Germinal center (tissue), 1 donor: ENCODE data around the gene CFAP46.
"Not testable (repeated sequence)": the region's sequence is repeated elsewhere in the genome, so short reads cannot be mapped to it uniquely, and the experiment has no call there.

Source experiments
- DNase-seq: peaks from one replicate; pipeline ENCODE4 v3.0.0; 2012; ENCODE audit warnings: mixed read lengths, low spot score

Gene CFAP46

DNA sequence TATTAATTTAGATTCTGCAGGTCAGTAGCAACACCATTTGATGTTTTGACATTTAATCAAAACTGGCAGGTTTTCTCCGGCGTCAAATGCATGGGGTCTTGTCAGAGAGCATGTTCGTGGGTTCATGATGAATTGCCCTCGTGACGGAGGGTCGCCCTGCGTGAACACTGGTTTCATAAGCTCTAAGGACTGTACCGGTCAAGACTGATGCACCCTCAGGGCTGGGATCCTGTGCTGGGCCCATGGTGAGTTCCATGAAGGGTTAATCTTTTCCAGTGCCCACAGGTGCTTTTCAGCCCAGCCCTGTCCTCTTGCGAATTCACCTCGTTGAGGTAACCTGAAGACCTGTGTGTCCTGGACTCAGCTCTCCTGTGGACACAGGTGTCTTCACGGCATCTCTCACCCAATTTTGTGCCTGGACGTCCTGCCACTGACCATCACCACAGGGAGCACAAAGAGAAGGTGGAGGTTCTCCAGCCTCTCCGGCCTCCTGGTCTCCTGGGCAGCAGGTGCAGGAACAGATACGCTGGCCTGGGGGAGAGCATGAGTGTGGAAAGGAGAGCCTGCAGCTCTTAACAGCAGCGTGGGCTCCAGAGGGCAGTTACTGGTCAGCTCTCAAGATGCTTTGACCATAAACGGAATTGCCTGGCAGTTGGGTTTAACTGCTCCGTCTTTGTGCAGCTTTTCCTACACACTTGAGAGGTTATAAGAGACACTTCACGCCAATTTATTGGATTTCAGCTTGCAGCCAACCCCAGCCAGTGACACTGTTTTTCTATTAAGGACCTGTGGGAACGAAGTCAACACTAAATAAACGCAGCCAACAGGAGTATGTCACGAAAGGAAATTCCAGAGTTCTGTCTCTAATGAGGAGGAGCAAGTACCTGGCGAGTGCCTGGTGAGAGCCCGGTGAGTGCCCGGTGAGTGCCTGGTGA lies 37.4 kb upstream of the CFAP46 start:
- no peak for DNase-seq

DNA sequence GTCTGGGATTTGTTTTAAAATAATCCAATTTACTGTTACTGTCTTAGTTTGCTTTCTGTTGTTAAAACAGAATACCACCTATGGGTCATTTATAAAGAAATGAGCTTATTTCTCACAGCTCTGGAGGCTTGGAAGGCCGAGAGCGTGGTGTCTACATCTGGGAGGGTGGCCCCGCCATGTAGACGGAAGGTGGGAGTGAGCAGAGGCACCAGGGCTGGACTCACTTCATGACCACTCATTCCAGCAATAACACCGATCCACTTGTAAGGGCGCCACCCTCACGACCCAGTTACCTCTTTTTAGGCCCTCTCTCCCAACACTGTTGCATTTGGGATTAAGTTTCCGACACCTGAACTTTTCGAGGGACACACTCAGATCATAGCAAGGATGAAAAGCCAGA lies 36.2 kb upstream of the CFAP46 start:
- DNase-seq: no peak

DNA sequence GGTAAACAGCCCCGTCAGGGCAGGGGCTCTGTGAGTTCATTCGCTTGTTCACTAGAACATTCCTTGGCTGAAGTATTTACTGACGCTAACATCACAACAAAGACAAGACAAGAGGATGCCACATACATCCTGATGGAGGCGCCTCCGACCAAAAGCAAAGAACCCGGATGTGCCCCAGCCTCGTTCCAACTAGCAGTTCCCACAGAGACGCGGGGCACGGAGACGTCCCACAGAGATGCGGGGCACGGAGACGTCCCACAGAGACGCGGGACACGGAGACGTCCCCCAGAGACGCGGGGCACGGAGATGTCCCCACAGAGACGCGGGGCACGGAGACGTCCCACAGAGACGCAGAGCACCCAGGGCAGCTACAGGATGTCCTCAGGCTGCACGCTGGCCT lies 35.4 kb upstream of the CFAP46 start:
- DNase-seq: no peak

DNA sequence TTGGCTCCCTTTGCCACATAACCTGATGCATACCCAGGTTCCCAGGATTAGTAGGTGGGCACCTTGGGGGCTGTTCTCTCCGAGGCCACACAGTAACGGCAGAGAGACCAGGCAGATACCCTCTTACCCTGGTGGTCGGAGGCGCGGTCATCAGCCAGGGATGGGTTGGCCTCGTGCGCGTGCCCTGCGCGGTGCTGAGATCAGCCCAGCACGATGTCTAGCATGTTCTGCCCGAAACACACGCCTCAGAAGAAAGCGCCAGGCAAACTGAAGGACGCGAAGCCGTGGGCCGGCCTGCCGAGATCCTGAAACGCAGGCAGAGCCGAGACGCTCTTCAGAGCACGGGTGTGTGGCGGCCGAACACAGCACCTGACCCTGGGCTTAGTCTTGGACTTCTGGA lies 34.7 kb upstream of the CFAP46 start:
- DNase-seq: no peak

DNA sequence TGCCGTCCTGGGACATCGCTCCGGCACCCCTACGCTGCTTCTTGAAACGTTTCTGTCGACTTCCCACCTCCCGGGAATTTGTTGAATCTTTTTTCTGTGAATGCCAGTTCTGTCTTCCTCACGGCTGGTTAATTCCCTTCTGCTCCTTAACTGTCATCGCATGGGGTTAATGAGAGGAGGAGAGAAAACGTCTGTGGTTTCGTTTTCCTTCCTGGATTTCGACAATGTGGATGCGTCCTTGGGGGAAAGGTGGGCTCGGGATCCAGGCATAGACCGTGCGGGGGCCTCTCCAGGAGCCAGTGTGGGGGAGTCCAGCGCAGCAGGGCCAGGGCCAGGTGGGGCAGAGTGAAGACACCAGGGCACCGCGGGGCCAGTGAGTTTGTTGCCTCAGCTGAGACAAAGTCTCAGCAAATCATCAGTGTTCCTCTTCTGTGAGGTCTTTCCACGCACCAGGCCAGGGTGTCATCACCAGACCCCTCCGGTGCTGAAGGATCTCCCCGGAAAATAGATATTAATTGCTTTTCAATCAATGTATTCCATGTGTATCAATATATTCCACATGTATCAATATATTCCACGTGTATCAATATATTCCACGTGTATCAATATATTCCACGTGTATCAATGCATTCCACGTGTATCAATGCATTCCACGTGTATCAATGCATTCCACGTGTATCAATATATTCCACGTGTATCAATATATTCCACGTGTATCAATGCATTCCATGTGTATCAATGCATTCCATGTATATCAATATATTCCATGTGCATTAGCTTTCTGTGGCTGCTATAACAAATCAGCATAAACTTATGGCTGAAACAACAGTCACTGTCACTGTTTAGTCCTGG lies 33.7 kb upstream of the CFAP46 start:
- DNase-seq: no peak

DNA sequence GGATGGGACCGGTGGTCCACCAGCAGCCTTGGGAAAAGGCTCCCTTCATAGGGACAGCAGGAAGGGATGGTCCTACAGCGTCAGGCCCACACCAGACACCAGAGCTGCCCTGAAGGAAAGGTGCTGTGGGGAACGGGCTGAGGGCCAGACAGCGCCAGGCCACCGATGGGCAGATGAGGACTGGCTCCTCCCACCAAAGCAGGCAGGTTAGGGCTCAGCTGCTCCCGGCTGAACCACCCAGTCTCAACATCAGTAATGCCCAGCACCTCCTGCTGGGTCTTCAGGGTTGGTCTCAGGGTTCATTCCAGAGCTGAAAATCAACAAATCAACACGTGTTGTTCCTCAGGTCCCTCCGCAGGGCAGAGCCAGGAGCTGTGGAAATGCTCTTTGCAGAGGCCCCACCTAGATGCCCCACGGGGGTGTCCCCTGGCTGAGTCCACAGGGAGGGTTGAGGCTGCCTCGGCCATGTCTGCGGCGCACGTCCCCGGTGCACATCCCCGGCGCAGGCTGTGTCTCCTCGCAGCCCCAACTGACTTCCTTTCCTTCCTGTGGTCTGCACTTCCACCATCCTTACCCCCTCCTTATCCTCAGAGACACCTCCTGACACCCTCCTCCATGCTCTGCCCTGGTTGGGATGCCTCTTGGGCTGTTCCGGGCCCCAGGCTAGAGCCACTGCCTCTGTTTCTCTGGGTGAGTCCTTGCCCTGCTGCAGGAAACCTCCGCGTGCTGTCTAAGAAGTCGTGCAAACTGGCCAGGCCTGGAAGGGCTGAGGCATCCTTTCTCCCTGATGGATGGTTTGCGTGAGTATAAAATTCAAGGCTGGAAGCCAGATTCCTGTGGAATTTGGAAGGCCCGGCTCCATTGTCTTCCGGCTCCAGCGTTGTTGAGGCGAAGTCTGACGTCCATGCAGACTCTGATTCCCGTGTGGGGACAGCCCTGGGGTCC lies 32.8 kb upstream of the CFAP46 start:
- DNase-seq: no peak

DNA sequence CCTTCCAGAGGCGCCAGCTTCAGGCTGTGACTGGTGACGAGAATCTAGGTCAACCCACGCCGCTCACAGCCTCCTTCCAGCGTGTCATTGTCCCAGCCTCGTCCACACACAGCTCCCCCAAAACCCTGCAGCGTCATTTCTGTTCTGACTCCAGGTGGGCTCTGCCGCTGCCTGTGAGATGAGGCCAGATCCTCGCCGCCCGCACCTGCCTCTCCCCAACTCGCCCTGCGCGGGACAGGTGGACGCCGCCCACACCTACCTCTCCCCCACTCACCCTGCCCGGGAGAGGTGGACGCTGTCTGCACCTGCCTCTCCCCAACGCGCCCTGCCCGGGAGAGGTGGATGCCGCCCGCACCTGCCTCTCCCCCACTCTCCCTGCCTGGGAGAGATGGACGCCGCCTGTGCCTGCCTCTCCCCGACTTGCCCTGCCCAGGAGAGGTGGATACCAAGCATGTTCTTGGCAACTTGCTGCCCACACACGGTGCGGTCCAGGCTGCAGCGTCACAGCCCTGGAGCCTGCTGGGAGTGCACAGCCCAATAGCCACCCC lies 32.0 kb upstream of the CFAP46 start:
- DNase-seq: no peak

DNA sequence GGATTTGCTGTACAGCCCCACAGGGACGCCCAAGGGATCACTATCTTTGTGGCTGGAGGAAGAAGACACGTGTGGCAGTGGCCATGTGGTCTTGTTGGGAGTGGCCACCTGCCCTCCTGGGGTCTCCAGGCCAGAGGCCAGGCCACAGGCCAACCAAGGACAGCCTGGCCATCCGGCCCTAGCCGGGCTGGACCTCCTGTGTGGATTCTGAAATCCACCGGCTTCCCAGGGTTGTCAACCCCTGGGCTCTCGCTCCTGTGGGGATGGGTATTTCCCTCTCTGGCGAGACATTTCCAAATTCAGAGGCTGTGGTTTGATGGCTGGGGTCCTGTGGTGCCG lies 31.5 kb upstream of the CFAP46 start:
- no peak for DNase-seq

DNA sequence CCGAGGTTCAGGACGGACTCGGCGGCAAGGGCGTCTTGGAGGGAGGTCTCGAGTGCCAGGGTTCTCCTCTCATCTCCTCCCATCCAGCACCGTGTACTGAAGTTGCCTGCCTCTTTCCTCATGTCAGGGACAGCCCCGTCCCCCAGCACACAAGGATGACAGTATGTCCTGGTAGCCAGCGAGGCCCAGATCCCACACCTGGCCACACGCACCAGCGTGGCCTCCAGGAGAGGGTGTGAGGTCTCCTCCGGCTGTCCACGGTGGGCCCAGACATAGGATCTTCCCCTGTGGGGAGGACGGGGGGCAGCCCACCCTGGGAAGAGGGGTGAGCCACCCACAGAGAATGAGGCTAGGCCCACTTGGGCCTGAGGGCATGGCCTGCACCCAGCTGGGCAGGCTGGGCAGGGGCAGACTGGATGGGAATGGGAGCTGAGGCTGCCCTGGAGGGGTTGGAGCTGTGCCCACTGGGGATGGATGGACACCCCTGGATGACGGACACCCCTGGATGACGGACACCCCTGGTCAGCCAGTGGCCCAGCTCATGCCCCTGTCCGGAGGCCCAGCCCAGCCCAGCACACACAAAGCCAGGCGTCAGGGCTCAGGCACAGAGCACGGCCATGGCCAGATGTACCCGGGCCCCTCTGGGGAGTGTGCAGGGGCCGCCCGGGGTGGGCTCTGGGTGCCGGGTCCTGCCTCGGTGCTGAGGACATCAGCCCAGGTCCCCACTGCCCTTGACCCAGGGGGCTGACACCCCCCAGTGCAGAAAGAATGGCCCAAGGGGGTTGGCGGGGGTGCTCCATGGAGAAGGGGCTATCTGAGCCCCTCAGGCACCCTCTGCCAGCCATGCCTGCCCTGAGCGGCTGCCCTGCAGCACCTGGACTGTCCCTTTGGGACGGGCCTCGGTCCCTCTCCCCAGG lies 30.9 kb upstream of the CFAP46 start:
- no peak for DNase-seq

DNA sequence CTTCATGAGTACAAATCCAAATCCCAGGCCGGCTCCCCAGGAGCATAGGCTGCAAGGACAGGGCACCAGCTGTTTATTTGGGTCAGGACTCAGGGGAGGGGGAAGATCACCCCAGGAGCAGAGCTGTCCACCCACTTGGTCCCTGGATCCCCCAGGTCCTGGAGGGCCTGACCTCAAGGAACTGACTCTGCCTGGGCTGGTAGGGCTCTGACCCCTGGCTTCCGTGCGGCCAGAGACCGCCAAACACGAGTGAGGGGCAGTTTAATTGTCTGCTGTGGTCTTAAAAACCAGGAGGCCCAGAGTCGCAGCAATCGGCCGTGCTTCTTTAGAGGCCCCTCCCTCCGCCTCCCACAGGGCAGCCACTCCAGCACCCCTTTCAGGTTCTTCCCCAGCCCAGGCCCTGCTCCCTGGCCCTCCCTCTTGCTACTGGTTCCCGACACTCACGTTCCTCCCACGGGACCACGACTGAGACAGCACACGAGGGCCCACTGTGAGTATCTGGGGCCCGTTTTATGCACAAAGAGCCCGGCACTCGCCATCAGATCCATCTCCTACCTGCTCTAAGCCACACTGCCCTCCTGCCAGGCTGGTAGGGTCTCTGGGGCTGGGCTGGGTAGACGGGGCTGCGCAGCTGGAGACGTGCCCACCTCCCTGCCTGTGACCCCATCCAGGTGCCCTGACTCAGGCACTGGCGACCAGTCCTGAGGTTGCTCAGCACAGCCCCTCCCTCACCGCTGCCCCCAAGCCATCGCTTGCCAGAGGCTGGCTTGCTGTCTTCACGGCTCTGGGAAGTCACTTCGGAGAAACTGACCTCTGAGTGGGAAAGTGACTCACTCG lies 30.0 kb upstream of the CFAP46 start:
- DNase-seq: no peak

DNA sequence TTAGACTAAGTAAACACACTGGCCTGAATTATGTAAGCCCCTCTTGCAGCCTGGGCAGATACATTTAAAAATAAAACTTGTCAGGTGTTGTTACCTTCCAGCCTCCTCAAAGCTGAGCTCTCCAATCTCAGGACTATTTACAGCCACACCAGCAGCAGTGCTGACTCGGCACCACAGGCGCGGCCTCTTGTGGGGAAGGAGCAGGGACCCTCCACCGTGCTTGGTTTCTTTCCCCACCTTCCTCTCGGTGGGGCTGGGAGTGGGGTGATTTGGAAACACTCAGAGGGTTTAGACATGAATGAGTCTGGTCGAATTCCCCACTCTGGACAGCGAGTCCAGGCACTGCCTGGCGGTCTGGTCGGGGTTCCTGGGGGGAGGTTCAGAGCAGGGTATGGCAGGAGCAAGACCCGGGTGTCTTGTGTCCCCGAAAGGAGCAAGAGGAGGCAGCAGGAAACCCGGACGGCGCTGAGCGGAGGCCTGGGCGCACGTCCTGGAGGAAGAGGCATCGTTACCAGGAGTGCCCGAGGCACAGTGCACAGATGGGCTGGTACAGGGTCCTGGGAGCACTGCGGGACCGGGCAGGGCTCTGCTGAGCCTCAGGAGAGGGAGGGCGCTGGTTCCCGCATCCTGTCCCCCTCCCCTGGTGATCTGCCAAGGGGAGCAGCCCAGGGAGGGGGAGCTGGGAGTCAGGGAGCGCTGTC lies 29.2 kb upstream of the CFAP46 start:
- no peak for DNase-seq

DNA sequence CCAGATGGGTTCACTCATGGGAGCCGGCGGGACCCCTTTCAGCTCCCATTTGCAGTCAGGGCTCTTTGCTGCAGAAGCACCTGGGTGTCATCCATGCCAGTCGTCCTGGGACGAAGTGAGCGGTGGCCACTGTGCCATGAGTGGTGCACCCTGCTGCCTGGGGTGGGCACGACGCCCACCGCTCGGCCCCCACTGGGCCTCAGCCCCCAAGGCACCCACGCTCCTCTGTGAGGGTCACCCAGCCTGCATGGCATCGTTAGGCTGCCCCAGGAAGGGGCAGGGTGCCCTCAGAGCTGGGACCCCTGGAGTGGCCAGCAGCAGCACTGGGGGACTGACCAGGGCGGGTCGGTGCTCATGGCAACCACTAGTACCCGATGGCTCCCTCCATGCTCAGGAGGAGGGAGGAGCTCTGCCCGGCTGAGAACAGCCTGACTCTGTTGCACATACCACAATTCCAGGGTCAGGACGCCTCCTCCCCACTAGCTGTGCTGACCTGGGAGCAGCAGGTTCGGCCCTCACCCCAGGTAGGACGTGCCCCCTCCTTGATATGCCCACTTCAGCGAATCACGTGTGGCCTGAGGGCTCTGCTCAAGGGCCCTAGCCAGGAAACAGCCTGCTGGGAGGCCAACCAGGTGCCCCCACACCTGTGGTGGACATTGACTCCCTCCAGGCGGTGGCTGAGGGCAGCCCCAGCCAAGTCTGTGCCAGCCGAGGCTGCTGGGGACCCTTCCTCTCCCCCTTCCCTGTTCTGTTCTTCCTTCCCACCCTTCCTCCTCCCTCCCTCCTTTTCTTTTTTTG lies 28.5 kb upstream of the CFAP46 start:
- DNase-seq: no peak

DNA sequence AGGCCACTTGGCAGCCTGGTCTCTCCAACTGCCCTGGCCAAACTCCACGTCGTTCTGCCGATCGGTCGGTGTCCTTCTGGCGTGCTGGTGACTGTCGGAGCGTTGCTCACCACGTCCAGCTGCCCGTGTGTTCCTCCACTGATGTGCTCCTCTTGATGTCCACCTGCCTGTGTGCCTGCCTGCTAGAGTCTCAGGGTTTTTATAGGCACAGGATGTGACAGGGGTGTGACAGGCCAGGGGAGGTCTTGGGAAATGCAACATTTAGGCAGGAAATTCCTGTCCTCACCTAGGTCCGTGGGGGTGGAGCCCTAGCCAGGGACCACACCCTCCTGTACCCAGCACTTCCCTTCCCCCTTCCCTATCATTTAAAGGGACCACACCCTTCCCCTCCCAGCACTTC lies 25.2 kb upstream of the CFAP46 start:
- DNase-seq: no peak

DNA sequence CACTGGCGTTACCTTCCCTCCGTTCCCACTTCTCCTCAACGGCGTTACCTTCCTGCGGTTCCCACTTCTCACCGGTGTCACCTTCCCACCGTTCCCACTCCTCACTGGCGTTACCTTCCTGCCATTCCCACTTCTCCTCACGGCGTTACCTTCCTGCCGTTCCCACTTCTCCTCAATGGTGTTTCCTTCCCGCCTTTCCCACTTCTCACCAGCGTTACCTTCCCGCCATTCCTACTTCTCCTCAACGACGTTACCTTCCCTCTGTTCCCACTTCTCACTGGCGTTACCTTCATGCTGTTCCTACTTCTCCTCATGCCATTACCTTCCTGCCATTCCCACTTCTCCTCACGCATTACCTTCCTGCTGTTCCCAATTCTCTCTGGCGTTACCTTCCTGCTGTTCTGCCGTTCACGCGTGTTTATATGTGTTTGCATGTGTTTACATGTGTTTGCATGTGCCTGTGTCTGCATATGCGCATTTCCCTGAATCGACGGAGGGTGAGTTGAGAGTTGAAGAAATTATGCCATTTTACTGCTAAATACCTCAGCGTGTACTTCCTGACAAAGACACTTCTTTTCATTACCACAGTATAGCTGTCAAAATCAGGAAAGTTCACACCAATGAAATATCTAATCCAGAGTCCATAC lies 23.2 kb upstream of the CFAP46 start:
- DNase-seq: no peak

DNA sequence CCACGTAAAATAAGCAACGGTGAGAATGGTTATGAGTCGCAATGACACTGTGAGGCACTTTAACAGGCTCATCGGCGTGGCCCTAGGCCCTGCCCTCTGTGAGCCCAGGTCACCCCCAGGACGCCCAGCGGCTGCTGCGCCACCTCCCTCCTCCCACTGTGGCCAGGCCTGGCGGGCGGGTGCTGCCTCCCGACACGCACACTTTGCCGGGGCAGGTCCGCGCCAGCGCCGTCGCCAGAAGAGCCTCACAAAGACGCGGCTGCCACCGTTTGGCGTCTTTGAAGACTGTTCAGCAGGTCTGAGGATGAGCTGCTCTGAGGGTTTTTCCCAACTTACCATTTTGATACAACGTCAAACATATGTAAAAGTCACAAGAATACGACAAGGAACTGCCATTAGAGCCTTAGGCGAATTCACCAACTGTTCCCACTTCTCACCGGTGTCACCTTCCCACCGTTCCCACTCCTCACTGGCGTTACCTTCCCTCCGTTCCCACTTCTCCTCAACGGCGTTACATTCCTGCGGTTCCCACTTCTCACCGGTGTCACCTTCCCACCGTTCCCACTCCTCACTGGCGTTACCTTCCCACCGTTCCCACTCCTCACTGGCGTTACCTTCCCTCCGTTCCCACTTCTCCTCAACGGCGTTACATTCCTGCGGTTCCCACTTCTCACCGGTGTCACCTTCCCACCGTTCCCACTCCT lies 22.5 kb upstream of the CFAP46 start:
- not testable (repeated sequence) for DNase-seq

DNA sequence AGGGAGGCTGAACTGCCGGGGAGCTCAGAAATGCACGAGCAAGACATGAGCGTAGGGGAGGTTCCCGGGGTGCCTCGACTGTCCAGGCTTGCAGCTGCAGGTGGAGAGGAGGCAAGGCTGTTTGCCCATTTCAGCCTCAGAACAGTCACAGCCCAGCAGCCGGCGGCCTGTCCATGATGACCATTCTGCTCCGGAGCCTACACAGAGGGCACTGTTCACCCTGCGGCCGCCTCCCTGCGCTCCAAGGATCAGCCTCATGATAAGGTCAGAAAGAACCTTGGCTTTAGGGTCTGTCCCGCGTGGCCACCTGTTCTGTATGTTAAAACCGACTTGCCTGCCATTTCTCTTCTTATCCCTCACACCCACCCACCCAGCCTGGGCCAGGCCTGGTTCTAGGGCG lies 21.9 kb upstream of the CFAP46 start:
- DNase-seq: no peak

DNA sequence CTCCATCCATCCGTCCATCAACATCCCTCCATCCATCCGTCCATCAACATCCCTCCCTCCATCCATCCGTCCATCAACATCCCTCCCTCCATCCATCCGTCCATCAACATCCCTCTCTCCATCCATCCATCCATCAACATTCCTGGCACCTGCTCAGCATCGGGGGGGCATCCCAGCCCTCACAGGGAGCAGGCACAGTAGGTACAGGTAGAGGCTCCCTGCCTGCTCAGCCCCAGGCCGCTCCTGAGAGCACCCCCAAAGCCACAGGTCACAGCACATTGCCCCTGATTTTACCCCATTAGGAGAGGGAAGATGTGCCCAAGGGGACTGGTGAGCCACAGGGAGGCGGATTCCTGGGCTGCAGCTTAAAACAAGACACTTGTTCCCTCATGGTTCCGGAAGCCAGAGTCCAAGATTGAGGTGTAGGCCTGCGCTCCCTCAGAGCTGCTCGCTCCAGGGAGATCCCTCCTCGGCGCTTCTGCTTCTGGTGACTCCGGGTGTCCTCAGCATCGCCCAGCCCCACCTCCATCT lies 21.1 kb upstream of the CFAP46 start:
- DNase-seq: no peak
